HG03095 (cell line): ENCODE measurements around the gene RGS4.
"Not testable (repeated sequence)": the region's sequence is repeated elsewhere in the genome, so short reads cannot be mapped to it uniquely, and the experiment has no call there.

Experiments used
- ATAC-seq: cut with Tn5 transposase; IDR thresholded peaks from one replicate; pipeline ENCODE4 v1.9.1; 2021; ENCODE audit warnings: moderate library complexity; ENCODE audit not compliant: unreplicated experiment

Gene RGS4

GRCh38 chr1:163066686-163067085 is 2.5 kb upstream of the RGS4 start:
- no peak for ATAC-seq

DNA sequence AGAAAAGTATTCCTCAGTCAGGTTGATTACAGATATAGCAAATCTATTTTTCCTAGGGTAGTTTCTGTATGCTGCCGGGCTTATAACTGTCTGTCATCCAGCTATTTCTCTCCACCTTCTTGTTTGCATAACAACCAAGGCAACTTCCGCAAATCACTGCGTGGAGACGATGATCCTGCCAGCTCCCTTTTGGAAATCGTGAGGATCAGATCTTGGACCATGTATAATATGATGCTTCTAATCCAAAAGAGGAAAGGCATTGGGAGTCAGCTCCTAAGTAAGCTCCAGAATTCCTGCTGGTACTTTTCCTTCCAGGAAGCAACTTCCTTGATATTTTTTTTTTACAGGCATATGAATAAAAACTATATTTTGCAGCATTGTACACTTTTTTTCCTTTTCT is 445 bp upstream of the RGS4 start:
- no peak for ATAC-seq

DNA sequence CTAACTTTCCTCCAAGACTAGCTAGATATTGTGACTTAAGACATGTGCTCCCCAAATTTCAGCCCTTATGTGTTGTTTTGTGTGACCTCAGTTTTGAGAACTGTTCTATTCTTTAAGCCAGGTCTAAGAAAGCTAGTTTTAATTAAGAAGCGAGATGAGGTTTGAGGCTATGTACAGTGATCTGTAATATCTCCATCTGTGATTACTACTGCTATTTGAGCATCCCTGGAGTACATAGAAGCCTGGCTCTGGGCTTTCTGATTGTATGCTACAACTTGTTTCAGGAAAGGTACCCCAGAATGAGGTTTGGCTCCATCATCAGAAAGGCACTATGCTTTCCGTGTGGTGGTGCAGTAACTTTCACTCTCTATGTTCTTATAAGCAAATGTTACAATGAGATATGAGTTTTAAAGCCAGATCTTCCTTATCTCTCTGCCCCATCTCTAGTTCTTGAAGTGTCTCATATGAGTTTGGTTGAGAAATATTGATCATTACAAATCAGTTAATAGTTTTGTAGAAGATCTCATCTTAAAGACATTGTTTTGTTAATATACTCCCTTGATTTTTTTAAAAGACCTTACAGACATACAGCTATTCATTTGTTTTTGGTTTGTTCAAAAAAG is 605 bp downstream of the RGS4 start:
- no peak for ATAC-seq

DNA sequence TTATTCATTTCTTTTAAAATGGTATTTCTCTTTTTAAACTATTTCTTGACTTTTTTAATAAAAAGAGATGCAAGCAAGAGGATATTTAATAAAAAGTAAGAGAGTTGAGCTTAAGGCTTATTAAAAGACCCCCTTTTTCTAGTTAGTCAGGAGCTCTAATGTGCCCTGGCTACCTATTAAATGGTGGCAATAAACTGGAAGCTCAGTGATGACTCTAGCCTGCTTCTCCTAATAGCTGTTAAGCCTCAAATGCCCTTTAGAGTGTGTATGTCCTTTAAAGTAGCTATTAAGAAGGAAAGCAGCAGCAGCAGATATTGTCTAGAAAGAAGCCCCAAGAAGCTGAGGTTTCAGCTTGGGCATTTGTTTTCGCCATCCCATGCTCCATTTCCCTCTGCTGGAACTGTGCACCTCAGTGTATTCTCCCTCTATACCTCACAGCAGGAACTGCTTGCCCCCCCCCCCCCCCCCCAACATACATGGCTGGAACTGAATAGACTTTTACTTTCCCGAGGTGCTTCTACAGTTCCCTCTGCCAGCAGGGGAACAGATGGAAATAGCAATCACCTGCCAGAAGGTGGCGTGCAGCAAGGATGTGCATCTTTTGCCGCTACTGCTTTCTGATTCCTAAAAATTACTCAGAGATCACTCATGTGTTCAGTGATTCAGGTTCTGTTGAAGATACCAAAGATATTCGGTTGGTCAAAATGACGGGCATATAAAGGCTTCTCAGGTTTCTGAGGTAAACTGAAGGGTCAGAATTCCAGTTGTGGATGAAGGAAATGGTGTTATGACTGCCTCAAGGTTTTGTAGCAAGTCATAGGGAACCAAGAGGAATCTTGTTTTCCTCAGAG is 2.5 kb downstream of the RGS4 start:
- no peak for ATAC-seq

GRCh38 chr1:163072658-163073057 is 3.5 kb downstream of the RGS4 start:
- ATAC-seq: no peak

DNA sequence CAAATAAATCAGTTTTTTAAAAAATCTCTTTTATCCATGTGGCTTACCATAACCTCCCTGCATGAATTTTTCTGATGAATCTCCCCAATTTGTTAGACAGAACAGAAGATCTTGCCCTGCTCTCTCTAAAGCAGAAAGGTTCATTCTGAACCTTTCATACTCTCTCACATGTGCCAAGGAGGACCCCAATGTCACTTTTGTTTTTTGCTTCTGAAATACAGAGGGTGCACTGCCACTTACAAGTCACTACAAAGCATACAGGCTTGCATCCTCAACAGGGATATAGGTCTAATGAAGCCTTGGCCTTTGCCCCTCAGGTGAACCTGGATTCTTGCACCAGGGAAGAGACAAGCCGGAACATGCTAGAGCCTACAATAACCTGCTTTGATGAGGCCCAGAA is 4.8 kb downstream of the RGS4 start:
- no peak for ATAC-seq

GRCh38 chr1:163074716-163075284 is 5.6 kb downstream of the RGS4 start:
- ATAC-seq: no peak

DNA sequence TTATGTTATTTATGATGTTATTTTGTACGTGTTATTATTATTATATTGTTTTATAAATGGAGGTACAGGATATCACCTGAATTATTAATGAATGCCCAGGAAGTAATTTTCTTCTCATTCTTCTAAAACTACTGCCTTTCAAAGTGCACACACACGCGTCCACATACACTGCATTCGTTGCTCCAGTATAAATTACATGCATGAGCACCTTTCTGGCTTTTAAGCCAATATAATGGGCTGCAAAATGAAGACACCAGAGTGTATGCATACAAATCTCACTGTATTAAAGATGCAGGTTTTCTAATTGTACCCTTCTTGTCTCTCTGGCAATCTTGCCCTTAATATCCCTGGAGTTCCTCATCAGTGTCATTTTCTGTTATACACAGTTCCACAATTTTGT is 6.9 kb downstream of the RGS4 start:
- no peak for ATAC-seq

GRCh38 chr1:163076446-163076845 is 7.3 kb downstream of the RGS4 start:
- no peak for ATAC-seq

- ATAC-seq: no peak
These were observed 8.0 kb downstream of the RGS4 start for GRCh38 chr1:163076981-163077761.

GRCh38 chr1:163082971-163083370 is 13.8 kb downstream of the RGS4 start:
- ATAC-seq: no peak

GRCh38 chr1:163083690-163084089 is 14.5 kb downstream of the RGS4 start:
- no peak for ATAC-seq

DNA sequence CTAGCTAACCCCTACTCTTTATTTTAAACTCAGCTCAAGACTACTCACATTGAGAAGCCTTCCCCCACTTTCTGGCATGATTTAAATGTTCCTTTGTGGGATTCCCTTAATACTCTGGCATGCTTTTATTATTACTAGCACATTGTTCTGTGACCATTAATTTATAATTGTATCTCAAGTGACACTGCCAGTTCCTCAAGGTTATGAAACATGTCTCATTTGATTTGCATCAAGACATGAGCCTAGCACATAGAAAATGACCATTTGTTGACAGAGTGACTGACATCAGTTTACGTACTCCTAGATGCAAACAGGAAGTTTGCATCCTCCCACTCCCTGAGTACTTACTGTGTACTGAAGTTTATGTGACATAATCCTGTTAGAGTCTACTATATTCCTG is 15.2 kb downstream of the RGS4 start:
- no peak for ATAC-seq

DNA sequence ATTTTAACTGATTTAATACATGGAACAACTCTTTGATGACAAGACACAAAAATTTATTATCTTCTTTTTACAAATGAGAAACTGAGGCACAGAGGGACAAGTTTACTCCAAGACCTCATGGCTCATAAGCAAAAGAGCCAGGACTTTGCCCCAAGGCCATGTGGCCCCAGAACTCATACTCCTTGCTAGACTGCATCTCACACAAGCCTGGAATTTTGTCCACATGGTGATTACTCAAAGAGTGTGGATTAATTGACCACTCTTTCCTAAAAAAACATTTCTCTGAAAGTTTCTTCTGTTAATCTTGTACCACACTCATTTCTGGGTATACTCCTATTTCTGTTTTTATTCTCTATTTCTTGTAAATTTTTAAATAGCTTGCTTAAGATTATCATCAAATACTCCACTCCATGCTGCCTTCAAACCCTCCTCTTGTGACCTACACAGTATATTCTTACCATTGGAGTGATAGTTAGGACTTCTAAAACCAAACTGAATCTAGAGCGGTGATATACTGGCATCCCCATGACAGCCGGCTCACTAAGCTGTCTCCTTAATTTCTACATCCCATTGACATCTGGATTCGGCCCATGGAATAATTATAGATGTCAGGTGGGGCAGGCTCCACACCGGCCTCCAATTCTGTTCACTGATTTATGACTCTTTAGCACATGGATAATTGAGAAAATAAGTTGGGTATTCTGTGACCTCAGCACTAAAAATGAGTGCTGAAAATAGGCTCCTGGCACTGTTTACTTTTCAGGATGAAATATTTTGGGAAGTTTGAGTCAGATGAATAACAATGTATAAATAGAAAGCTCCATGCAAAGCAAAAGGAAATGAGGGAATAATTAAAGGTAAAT is 16.1 kb downstream of the RGS4 start:
- ATAC-seq: no peak

DNA sequence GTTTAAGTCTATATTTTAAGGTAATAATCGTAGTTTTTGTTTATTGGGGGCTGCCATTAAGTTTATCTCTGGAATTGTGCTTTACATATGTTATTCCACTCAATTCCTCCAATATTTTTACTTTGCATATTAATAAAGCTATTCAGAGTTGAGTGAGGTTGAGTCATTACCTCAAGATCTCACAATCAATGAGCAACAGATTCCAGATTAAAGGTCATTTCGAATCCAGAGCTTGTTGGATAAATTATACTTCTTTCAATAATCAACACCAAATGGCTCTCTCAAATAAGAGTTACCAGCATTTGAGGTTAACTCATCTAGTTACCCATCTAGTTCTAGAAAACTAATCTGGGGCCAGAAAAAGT is 16.7 kb downstream of the RGS4 start:
- no peak for ATAC-seq

DNA sequence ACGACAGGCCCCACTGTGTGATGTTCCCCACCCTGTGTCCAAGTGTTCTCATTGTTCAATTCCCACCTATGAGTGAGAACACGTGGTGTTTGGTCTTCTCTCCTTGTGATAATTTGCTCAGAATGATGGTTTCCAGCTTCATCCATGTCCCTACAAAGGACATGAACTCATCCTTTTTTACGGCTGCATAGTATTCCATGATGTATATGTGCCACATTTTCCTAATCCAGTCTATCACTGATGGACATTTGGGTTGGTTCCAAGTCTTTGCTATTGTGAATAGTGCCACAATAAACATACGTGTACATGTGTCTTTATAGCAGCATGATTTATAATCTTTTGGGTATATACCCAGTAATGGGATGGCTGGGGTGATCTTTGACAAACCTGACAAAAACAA is 20.0 kb downstream of the RGS4 start:
- not testable (repeated sequence) for ATAC-seq

GRCh38 chr1:163090321-163090945 is 21.3 kb downstream of the RGS4 start:
- no peak for ATAC-seq

- no peak for ATAC-seq
These were observed 24.0 kb downstream of the RGS4 start for GRCh38 chr1:163093169-163093568.

DNA sequence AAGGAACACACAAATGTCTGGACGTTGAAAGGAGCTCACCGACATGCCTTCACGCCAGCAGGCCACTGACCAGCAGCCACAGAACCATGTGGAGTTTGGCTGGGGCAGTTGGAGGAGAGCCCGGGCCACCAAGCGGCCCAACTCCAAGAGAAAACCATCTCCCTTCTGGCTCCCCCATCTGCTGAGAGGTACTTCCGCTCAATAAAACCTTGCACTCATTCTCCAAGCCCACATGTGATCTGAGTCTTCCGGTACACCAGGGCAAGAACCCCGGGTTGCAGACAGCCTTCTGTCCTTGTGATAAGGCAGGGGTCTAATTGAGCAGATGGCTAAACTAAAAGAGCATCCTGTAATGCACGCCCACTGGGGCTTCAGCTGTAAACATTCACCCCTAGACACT is 24.4 kb downstream of the RGS4 start:
- no peak for ATAC-seq

GRCh38 chr1:163094182-163094581 is 25.0 kb downstream of the RGS4 start:
- ATAC-seq: no peak
